Stimulated activated CD4-positive, alpha-beta T cell treated with anti-CD3 and anti-CD28 coated beads, TNF-alpha, amount 100 ng/mL, for 24 hours (primary cell): ENCODE measurements around the gene EPS8L3.

Experiments used
- DNase-seq, 3 experiments: peaks; one replicate each; pipeline ENCODE4 v3.0.0-alpha.2; 2020; ENCODE audit warnings: low read depth in 3 of 3

EPS8L3 gene

GRCh38 chr1:109793486-109794318 is 30.0 kb upstream of the EPS8L3 start:
- DNase-seq = peak in 1 of 3 experiments; percentile 27

GRCh38 chr1:109793089-109793485 is 29.4 kb upstream of the EPS8L3 start:
- no peak for DNase-seq

- DNase-seq = no peak
These were observed 28.5 kb upstream of the EPS8L3 start for GRCh38 chr1:109792056-109792831.

GRCh38 chr1:109791495-109792043 is 27.8 kb upstream of the EPS8L3 start:
- no peak for DNase-seq

GRCh38 chr1:109790735-109791494 is 27.2 kb upstream of the EPS8L3 start:
- DNase-seq = peak; percentile 52 to 79 (median 58)

- no peak for DNase-seq
These were observed 26.6 kb upstream of the EPS8L3 start for GRCh38 chr1:109790329-109790728.

GRCh38 chr1:109789551-109790180 is 25.9 kb upstream of the EPS8L3 start:
- no peak for DNase-seq

- no peak for DNase-seq
These were observed 25.2 kb upstream of the EPS8L3 start for GRCh38 chr1:109788695-109789521.

- no peak for DNase-seq
These were observed 24.3 kb upstream of the EPS8L3 start for GRCh38 chr1:109787845-109788601.

GRCh38 chr1:109787211-109787844 is 23.6 kb upstream of the EPS8L3 start:
- DNase-seq = no peak

- DNase-seq = no peak
These were observed 22.9 kb upstream of the EPS8L3 start for GRCh38 chr1:109786531-109787021.

- no peak for DNase-seq
These were observed 22.4 kb upstream of the EPS8L3 start for GRCh38 chr1:109786112-109786480.

- no peak for DNase-seq
These were observed 21.9 kb upstream of the EPS8L3 start for GRCh38 chr1:109785446-109786111.

- DNase-seq = no peak
These were observed 21.0 kb upstream of the EPS8L3 start for GRCh38 chr1:109784551-109785252.

- DNase-seq = no peak
These were observed 19.7 kb upstream of the EPS8L3 start for GRCh38 chr1:109783436-109783835.

GRCh38 chr1:109782927-109783326 is 19.2 kb upstream of the EPS8L3 start:
- DNase-seq = no peak

GRCh38 chr1:109782514-109782913 is 18.8 kb upstream of the EPS8L3 start:
- no peak for DNase-seq

GRCh38 chr1:109781806-109782205 is 18.1 kb upstream of the EPS8L3 start:
- DNase-seq = no peak
